Tibial artery (tissue), 4 donors: ENCODE measurements around the gene MPHOSPH9.

ENCODE experiments used
- DNase-seq, 2 donors: peaks; one replicate each; pipeline ENCODE4 v3.0.0-alpha.2; 2019
- H3K27ac ChIP-seq, 2 donors: fragments of 200-600 bp; sonication (generic) in 1 of 2; 1 replicate in 1 of 2; 2 replicates in 1 of 2; pipeline ENCODE4 v1.5.1; 2018 to 2019; ENCODE audit warnings: mild to moderate bottlenecking in 1 of 2
- H3K27me3 ChIP-seq, 2 donors: fragments of 200-600 bp; sonication (generic) in 1 of 2; one replicate each; pipeline versions ENCODE4 v1.5.1 to v1.6.0; 2016 to 2019
- H3K36me3 ChIP-seq, 3 donors: fragments of 200-600 bp; sonication (generic) in 2 of 3; one replicate each; pipeline ENCODE4 v1.5.1; 2016 to 2019; ENCODE audit warnings: mild to moderate bottlenecking in 2 of 3
- H3K4me1 ChIP-seq, 4 donors: fragments of 200-600 bp; sonication (generic) in 2 of 4; 1 replicate in 3 of 4; 2 replicates in 1 of 4; pipeline ENCODE4 v1.5.1; 2016 to 2019
- H3K4me3 ChIP-seq, 2 donors: fragments of 200-600 bp; sonication (generic) in 1 of 2; 1 replicate in 1 of 2; 2 replicates in 1 of 2; pipeline ENCODE4 v1.5.1; 2018 to 2019; ENCODE audit warnings: mild to moderate bottlenecking in 2 of 2
- H3K9me3 ChIP-seq, 3 donors: fragments of 200-600 bp; sonication (generic) in 1 of 3; one replicate each; pipeline ENCODE4 v1.5.1; 2016 to 2019
- intact Hi-C: fragments of 100-400 bp; cut with DNase I; formaldehyde crosslinking; loops from one replicate; pipeline ENCODE4 v1.15.0; 2023; ENCODE audit warnings: low total_unique reads
- TF ChIP-seq, protein P1 (sequence below), 2 experiments: fragments of 200-600 bp in 1 of 2; fragments of 450-650 bp in 1 of 2; IDR thresholded peaks; one replicate each; pipeline ENCODE4 v1.5.1; 2017 to 2019; ENCODE audit warnings: antibody characterized with exemption in 2 of 2, mild to moderate bottlenecking in 1 of 2, moderate library complexity in 1 of 2

Gene MPHOSPH9

DNA sequence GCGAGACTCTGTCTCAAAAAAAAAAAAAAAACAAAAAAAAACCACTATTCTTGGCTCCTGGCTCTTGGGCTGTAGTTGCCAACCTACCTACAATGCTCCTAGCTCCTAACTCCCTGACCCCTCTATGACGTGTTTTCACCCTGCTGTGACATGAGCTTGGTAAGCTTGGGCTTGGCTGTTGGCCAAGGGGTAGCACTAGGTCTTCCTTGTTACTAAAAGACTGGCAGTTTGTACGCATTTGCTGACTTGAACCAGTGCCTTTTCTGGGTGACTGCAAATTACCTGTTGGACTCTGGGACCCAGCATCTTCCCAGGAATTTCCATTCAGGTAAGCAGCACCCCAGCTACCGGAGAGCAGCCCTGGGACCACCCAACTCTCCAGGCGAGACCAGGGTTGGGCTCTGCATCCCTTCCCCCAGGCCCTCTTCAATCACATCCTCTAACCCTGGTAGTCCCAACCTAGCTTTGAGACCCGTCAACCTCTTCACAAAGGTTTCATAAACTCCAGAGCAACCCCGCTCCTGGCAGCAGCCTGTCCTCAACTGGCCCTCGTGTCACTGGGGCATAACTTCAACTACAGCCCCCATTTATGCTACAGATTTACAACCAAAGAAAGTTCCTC, 30.4 kb upstream of the MPHOSPH9 start:
- no peak overlapping the region for H3K27ac ChIP-seq
- H3K9me3 ChIP-seq: no peaks in the 10 kb centered on the region
- TF ChIP-seq, protein P1, sequence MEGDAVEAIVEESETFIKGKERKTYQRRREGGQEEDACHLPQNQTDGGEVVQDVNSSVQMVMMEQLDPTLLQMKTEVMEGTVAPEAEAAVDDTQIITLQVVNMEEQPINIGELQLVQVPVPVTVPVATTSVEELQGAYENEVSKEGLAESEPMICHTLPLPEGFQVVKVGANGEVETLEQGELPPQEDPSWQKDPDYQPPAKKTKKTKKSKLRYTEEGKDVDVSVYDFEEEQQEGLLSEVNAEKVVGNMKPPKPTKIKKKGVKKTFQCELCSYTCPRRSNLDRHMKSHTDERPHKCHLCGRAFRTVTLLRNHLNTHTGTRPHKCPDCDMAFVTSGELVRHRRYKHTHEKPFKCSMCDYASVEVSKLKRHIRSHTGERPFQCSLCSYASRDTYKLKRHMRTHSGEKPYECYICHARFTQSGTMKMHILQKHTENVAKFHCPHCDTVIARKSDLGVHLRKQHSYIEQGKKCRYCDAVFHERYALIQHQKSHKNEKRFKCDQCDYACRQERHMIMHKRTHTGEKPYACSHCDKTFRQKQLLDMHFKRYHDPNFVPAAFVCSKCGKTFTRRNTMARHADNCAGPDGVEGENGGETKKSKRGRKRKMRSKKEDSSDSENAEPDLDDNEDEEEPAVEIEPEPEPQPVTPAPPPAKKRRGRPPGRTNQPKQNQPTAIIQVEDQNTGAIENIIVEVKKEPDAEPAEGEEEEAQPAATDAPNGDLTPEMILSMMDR (IDR thresholded peaks at IDR 0.05): no peak
- H3K27me3 ChIP-seq: no peaks in the 10 kb centered on the region
- no peak overlapping the region for H3K4me3 ChIP-seq
- peaks cover 29 to 90% (median 64%) of the 10 kb centered on the region in 3 donors for H3K36me3 ChIP-seq
- peaks cover 0 to 8% (median 4%) of the 10 kb centered on the region in 4 donors for H3K4me1 ChIP-seq
- DNase-seq: no peak
- intact Hi-C loops: loop anchor here (10.0 kb wide), 1 partner anchor 101 kb away; the partner anchor contains the start of gene SBNO1

DNA sequence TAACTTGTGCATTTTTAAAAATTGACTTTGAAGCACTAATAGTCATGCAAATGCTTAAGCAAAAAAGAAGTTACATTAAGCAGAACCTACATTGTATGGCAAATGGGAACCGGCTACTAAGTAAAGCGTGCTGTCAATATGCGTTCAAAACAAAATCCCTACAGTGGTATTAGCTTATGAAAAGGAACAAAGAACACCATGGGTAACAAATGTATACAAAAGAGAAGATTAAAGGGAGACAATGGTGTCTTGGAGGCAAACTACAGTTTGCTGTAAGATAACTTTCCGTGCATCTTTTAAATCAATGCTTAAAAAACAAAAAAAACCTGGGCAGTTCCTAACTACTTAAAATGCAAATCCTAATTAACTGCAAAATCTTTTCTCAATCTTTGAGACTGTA, 28.3 kb upstream of the MPHOSPH9 start:
- intact Hi-C loops: loop anchor here (10.0 kb wide), 1 partner anchor 104 kb away; the partner anchor contains the start of gene SBNO1
- TF ChIP-seq, protein P1 (IDR thresholded peaks at IDR 0.05): no peak

GRCh38 chr12:123260081-123260480, 27.1 kb upstream of the MPHOSPH9 start:
- no peak for DNase-seq
- Histone ChIP-seq H3K9me3 (no peaks in the 10 kb centered on the region), H3K4me3 (no peak overlapping the region), H3K27ac (no peak overlapping the region), H3K27me3 (no peaks in the 10 kb centered on the region), H3K36me3 (peaks cover 47 to 99% (median 80%) of the 10 kb centered on the region in 3 donors), H3K4me1 (no peaks in the 10 kb centered on the region)
- TF ChIP-seq, protein P1 (IDR thresholded peaks at IDR 0.05): no peak
- intact Hi-C loops: loop anchor here (10.0 kb wide), 1 partner anchor 105 kb away; the partner anchor contains the start of gene SBNO1

More for the DNA sequence above, 28.3 kb upstream of the MPHOSPH9 start:
- H3K4me1 ChIP-seq: no peaks in the 10 kb centered on the region
- no peaks in the 10 kb centered on the region for H3K9me3 ChIP-seq
- H3K27me3 ChIP-seq: no peaks in the 10 kb centered on the region
- no peak overlapping the region for H3K4me3 ChIP-seq
- peaks cover 47 to 98% (median 76%) of the 10 kb centered on the region in 3 donors for H3K36me3 ChIP-seq
- no peak overlapping the region for H3K27ac ChIP-seq
- DNase-seq: no peak

- no peaks in the 10 kb centered on the region for H3K27me3 ChIP-seq
- peaks cover 43 to 99% (median 82%) of the 10 kb centered on the region in 3 donors for H3K36me3 ChIP-seq
- DNase-seq: no peak
- H3K9me3 ChIP-seq: no peaks in the 10 kb centered on the region
- H3K4me1 ChIP-seq: peaks cover 0 to 10% (median 8%) of the 10 kb centered on the region in 4 donors
- H3K4me3 ChIP-seq: no peak overlapping the region
- TF ChIP-seq, protein P1 (IDR thresholded peaks at IDR 0.05): no peak
- intact Hi-C loops: no loop called here
- no peak overlapping the region for H3K27ac ChIP-seq
Observed at GRCh38 chr12:123258593-123258992, 25.7 kb upstream of the MPHOSPH9 start.

DNA sequence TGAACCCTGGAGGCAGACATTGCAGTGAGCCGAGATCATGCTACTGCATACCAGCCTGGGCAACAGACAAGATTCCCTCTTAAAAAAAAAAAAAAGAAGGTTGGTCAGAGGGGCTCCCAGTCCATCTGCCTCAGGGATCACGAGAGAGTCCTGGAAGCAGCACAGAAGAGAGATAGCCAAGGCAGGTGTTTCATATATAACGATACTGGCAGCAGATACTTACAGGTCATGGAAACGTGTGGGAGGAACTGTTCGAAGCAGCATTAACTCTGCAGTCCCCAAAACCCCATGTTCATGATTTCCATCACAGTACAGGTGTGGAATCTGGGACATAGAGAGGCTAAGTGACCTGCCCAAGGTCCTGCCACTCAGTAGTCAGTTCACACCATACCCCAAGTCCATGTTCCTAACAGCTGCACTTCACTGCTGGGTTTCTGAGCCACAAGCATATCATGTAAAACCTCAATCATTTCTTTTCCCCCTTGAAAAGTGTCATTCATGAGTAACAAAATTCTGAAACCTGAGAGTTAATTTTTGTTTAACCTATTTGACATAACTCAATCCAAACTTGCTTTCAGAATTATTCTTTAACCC, 22.0 kb upstream of the MPHOSPH9 start:
- no peak overlapping the region for H3K27ac ChIP-seq
- DNase-seq: no peak
- H3K4me3 ChIP-seq: no peak overlapping the region
- H3K36me3 ChIP-seq: peaks cover 30 to 69% (median 56%) of the 10 kb centered on the region in 3 donors
- peaks cover 0 to 33% (median 19%) of the 10 kb centered on the region in 4 donors for H3K4me1 ChIP-seq
- H3K27me3 ChIP-seq: no peaks in the 10 kb centered on the region
- intact Hi-C loops: no loop called here
- TF ChIP-seq, protein P1 (IDR thresholded peaks at IDR 0.05): no peak
- no peaks in the 10 kb centered on the region for H3K9me3 ChIP-seq
